ENCODE data around the gene MIB1. TPM values are rescaled to one million over a fixed set of nuclear protein-coding genes. Genes with fewer than 3 reads are reported as not detected.

The MIB1 gene
- total RNA-seq, 1 donor from 2014 or later = 11.0 TPM

DNA sequence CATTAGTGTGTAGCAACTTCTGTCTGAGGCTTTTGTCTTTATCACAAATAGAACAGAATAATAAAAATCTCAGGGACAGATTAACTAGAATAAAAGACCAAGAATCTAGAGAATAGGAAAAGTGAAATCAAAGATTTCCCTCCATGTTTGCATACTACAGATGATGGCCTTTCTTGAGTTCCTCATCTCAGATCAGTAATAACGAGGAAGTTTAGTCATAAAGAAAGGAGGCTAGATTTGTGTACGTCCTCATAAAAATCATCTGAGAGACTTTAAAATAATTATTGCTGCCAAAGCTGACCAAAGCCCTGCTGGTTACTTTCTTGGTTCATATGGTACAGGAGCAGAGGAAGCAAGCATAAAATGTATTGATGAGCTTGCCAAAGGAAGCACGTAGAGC lies 117.3 kb downstream of the MIB1 start:
- Histone ChIP-seq H3K9me3 (no peaks in the 10 kb centered on the region), H3K4me3 (no peak overlapping the region), H3K27ac (no peak overlapping the region), H3K4me1 (no peaks in the 10 kb centered on the region), H3K27me3 (no peaks in the 10 kb centered on the region), H3K36me3 (peaks cover 37 to 49% of the 10 kb centered on the region in 2 donors)
- intact Hi-C loops (cut with DNase I) = loop anchor here (10.0 kb wide), 1 partner anchor 663 kb away; no protein-coding TSS in a partner anchor
- TF ChIP-seq, protein P1, sequence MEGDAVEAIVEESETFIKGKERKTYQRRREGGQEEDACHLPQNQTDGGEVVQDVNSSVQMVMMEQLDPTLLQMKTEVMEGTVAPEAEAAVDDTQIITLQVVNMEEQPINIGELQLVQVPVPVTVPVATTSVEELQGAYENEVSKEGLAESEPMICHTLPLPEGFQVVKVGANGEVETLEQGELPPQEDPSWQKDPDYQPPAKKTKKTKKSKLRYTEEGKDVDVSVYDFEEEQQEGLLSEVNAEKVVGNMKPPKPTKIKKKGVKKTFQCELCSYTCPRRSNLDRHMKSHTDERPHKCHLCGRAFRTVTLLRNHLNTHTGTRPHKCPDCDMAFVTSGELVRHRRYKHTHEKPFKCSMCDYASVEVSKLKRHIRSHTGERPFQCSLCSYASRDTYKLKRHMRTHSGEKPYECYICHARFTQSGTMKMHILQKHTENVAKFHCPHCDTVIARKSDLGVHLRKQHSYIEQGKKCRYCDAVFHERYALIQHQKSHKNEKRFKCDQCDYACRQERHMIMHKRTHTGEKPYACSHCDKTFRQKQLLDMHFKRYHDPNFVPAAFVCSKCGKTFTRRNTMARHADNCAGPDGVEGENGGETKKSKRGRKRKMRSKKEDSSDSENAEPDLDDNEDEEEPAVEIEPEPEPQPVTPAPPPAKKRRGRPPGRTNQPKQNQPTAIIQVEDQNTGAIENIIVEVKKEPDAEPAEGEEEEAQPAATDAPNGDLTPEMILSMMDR (IDR thresholded peaks at IDR 0.05) = no peak
- DNase-seq (ENCODE audit: low spot score in 2 of 2) = no peak

DNA sequence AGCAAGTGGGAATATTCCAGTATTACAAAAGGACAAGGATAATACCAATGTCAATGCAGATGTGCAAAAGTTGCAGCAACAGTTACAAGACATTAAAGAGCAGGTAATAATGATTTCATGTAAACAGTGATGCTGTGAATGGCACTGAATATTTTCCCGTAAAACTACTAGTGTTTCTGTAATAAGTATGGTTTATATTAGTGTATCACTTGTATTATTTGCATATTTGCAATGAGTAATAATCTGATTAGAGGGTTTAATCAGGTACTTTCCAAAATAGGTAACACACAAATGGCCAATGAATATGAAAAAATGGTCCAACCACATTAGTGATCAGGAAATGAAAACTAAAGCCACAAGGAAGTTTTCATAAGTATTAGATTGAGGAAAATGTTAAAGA lies 118.0 kb downstream of the MIB1 start:
- H3K4me1 ChIP-seq = no peaks in the 10 kb centered on the region
- no peak for DNase-seq (ENCODE audit: low spot score in 2 of 2)
- H3K36me3 ChIP-seq = peaks cover 40 to 51% of the 10 kb centered on the region in 2 donors
- TF ChIP-seq, protein P1 (IDR thresholded peaks at IDR 0.05) = no peak
- no peak overlapping the region for H3K27ac ChIP-seq
- H3K4me3 ChIP-seq = no peak overlapping the region
- no peaks in the 10 kb centered on the region for H3K27me3 ChIP-seq
- H3K9me3 ChIP-seq = no peaks in the 10 kb centered on the region
- intact Hi-C loops (cut with DNase I) = loop anchor here (10.0 kb wide), 1 partner anchor 664 kb away; no protein-coding TSS in a partner anchor

DNA sequence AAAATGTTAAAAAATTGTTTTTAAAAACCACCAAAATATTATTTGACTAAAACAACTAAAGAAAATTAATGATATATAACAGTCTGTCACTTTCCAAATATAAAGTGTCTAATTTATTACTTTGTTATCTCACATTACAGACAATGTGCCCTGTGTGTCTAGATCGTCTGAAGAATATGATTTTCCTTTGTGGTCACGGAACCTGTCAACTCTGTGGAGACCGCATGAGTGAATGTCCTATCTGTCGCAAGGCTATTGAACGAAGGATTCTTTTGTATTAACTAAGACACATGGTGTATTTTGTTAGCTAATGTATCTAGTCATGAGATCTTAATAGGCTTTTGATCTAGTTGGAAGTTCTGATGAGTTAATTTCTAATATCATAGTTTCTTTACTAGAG lies 123.8 kb downstream of the MIB1 start:
- no peak for DNase-seq (ENCODE audit: low spot score in 2 of 2)
- Histone ChIP-seq H3K9me3 (no peaks in the 10 kb centered on the region), H3K27ac (no peak overlapping the region), H3K4me1 (no peaks in the 10 kb centered on the region), H3K36me3 (peaks cover 26 to 48% of the 10 kb centered on the region in 2 donors), H3K27me3 (no peaks in the 10 kb centered on the region), H3K4me3 (no peak overlapping the region)
- TF ChIP-seq, protein P1 (IDR thresholded peaks at IDR 0.05) = no peak
- intact Hi-C loops (cut with DNase I) = no loop called here

- Histone ChIP-seq H3K27ac (no peak overlapping the region), H3K36me3 (peaks cover 26 to 46% of the 10 kb centered on the region in 2 donors), H3K27me3 (no peaks in the 10 kb centered on the region), H3K4me1 (no peaks in the 10 kb centered on the region), H3K4me3 (no peak overlapping the region), H3K9me3 (no peaks in the 10 kb centered on the region)
- TF ChIP-seq, protein P1 (IDR thresholded peaks at IDR 0.05) = no peak
- DNase-seq (ENCODE audit: low spot score in 2 of 2) = no peak
- intact Hi-C loops (cut with DNase I) = no loop called here
These were observed 124.5 kb downstream of the MIB1 start for GRCh38 chr18:21865043-21865442.

GRCh38 chr18:21868770-21869169 lies 128.2 kb downstream of the MIB1 start:
- H3K4me1 ChIP-seq = no peaks in the 10 kb centered on the region
- no peaks in the 10 kb centered on the region for H3K27me3 ChIP-seq
- H3K9me3 ChIP-seq = no peaks in the 10 kb centered on the region
- DNase-seq (ENCODE audit: low spot score in 2 of 2) = no peak
- H3K27ac ChIP-seq = no peak overlapping the region
- H3K36me3 ChIP-seq = peaks cover 0 to 22% of the 10 kb centered on the region in 2 donors
- TF ChIP-seq, protein P1 (IDR thresholded peaks at IDR 0.05) = no peak
- intact Hi-C loops (cut with DNase I) = no loop called here
- no peak overlapping the region for H3K4me3 ChIP-seq

DNA sequence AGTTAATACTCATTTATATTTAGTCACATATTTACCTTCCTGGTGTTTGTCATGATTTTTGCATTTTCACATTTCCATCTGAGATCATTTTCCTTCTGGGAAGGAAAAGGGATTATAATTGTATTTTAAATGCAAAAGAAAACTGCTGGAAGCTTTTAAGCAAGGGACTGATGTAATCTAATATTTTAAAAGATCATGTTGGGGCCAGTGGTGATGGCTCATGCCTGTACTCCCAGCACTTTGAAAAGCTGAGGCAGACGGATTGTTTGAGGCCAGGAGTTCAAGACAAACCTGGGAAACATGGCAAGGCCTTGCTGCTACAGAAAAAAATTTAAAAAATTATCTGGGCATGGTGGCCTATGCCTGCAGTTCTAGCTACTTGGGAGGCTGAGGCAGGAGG lies 149.0 kb downstream of the MIB1 start:
- no peak for DNase-seq (ENCODE audit: low spot score in 2 of 2)
- TF ChIP-seq, protein P1 (IDR thresholded peaks at IDR 0.05) = no peak
- Histone ChIP-seq H3K4me3 (no peak overlapping the region), H3K4me1 (no peaks in the 10 kb centered on the region), H3K27me3 (no peaks in the 10 kb centered on the region), H3K36me3 (no peaks in the 10 kb centered on the region), H3K27ac (no peak overlapping the region), H3K9me3 (no peaks in the 10 kb centered on the region)
- intact Hi-C loops (cut with DNase I) = no loop called here

All from ascending aorta (tissue), 2 donors.